HG02885 (cell line): Measurements from ENCODE around the gene ZNF574.
"Not testable (repeated sequence)": the region's sequence is repeated elsewhere in the genome, so short reads cannot be mapped to it uniquely, and the experiment has no call there.

Source experiments
- ATAC-seq: cut with Tn5 transposase; IDR thresholded peaks from one replicate; pipeline ENCODE4 v1.9.1; 2021; ENCODE audit warnings: mild to moderate bottlenecking; ENCODE audit not compliant: unreplicated experiment, poor library complexity

Gene ZNF574, protein sequence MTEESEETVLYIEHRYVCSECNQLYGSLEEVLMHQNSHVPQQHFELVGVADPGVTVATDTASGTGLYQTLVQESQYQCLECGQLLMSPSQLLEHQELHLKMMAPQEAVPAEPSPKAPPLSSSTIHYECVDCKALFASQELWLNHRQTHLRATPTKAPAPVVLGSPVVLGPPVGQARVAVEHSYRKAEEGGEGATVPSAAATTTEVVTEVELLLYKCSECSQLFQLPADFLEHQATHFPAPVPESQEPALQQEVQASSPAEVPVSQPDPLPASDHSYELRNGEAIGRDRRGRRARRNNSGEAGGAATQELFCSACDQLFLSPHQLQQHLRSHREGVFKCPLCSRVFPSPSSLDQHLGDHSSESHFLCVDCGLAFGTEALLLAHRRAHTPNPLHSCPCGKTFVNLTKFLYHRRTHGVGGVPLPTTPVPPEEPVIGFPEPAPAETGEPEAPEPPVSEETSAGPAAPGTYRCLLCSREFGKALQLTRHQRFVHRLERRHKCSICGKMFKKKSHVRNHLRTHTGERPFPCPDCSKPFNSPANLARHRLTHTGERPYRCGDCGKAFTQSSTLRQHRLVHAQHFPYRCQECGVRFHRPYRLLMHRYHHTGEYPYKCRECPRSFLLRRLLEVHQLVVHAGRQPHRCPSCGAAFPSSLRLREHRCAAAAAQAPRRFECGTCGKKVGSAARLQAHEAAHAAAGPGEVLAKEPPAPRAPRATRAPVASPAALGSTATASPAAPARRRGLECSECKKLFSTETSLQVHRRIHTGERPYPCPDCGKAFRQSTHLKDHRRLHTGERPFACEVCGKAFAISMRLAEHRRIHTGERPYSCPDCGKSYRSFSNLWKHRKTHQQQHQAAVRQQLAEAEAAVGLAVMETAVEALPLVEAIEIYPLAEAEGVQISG

DNA sequence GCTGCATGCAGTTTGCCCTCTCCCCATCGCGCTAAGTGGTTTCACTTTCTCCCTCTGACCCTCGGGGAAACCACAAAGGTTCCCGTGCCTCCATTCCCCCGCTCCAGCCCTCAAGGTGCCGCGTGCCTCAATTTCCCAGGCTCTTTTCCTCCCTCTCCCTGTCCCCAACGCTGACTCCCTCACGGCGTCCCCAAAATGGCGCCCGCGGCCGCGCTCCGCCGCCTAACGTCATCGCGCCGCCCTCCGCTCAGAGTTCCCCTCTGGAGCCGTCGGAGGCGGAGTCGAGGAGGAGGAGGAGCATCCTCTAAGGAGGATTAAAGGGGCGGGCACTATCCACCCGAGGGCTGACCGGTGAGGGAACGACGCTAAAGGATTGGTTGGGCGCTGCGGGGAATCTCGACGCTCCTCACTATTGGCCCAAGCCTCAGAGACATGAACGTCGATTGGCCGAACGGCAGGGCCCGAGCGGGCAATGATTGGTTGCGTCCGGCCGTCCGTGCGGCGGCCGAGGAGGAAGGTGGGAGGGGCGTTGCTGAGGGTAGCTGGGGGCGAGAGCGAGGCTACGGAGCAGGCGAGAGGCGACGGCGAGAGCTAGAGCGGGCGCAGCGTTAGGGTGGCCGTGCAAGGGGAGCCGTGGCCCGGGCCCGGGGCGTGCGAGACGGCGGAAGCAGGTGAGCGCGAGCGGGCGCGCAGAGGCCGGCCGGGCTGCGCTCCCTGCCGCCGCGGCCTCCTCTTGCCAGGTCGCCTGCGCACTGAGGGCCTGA lies at the start of gene ZNF574:
Gene ZNF574 (plus strand): TSS at position 551 of the 764 bp plus-strand sequence. CDS start 2,441 bp downstream, outside the sequence.
- peak; percentile 95 for ATAC-seq

DNA sequence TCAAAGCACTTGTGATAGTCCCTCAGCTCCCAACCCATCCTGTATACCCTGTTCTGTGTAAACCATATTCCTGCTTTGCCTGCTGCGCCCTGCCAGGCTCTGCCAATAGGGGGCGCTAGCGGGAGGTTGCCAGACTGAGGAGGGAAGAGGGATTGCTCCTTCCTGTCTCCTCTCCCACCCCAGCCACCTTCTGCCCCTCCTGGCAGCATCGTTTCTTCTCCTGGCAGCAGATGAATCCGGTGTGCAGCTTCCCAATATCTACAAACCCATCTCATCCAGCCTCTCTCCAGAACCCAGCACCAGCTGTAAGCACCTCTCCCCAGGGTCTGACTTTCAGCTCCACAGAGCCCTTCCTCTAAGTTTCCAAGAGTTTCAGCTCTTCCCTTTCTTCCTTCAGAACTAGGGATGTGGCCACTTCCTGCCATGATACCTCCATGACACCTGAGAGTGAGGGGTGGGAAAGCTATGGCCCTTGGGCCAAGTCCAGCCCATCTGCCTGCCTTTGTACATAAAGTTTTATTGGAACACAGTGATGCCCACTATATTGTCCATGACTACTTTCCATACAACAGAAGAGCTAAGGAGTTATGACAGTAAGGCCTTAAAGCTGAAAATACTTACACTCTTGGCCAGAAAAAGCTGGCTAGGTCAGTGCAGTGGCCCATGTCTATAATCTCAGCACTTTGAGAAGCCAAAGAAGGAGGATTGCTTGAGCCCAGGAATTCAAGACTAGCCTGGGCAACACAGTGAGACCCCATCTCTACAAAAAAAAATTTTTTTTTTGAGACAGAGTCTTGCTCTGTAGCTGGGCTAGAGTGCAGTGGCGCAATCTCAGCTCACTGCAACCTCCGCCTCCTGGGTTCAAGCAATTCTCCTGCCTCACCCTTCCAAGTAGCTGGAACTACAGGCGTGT lies 47.4 kb upstream of the ZNF574 start:
- ATAC-seq, result no peak

DNA sequence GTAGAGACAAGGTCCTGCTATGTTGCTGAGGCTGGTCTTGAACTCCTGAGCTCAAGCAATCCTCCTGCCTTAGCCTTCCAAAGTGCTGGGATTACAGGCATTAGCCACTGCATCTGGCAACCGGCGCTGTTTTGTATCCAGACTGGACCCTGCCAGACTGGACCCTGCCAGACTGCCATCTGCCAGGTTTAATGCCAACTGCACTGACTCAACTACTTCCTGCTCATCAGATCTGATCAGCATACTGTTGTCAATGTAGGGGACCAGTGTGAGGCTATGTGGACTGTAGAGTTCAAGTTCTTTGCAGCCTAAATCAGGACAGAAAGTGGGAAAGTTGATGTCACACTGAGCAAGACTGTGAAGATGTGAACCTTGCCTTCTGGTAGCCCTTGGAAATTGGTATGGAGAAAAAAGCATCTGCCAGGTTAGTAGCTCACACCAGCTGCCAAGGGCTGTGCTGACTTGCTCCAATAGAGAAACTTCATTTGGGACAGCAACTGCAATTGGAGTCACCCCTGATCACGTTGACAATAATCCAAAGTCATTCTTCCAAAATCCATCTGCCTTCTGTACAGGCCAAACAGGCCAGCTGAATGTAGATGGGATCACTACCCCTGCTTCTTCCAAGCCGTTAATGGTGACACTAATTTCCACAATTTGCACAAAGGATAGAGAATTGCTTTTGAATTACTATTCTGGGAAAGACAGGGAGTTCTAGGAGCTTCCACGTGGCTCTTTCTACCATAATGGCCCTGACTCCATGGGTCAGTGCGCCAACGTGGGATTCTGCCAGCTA lies 45.1 kb upstream of the ZNF574 start:
- no peak for ATAC-seq

DNA sequence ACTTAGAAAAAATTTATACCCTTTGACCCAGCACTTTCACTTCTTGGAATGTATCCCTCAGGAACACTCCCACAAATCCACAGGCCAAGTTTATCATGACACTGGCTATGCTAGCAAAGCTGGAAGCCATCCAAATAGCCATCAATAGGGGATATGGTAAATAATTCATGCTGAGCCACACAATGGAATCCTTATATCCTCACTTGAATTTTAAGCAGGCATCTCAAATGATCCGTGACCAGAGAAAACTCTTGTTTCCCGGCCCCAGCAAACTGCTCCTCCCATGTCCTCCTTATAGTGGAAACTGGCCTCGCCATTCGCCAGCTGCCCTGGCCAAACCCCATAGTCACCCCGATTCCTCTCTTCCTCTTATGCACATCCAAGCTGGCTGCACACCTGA lies 43.5 kb upstream of the ZNF574 start:
- no peak for ATAC-seq

DNA sequence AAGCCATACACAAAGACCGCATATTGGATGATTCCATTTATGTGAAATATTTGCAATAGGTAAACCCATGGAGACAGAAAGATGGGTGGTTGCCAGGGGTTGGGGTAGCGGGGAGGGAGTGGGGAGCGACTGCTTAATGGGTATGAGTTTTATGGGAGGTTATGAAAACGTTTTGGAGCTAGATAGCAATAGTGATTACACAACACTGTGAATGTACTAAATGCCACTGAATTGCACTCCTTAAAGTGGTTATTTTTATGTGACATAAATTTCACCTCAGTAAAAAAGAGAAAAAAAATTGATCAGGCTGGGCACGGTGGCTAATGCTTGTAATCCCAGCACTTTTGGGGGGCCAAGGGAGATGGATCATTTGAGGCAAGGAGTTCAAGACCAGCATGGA lies 42.6 kb upstream of the ZNF574 start:
- ATAC-seq, result no peak

GRCh38 chr19:42034640-42035391 lies 41.1 kb upstream of the ZNF574 start:
- ATAC-seq, result not testable (repeated sequence)

GRCh38 chr19:42037649-42038048 lies 38.3 kb upstream of the ZNF574 start:
- ATAC-seq, result no peak

- ATAC-seq, result no peak
These were observed 37.3 kb upstream of the ZNF574 start for GRCh38 chr19:42038666-42039065.

DNA sequence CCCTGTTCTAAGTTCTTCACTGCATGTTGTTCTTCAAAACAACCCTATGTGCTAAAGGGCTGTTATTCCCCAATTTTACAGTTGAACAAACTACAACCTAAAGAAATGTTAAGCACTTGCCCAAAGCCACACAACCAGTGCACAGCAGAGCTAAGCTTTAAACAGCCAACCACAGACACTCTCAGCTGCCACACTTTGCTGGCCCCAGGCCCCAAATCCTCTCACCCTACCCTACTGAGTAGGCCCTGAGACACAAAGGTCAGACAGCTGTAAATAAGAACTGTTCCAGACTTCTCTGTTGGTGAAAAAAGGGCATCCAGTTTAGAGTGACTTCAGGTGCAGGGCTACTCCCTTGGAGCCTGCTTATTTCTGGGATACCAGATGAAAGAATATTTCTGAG lies 35.9 kb upstream of the ZNF574 start:
- no peak for ATAC-seq

- not testable (repeated sequence) for ATAC-seq
These were observed 35.5 kb upstream of the ZNF574 start for GRCh38 chr19:42040491-42040890.

DNA sequence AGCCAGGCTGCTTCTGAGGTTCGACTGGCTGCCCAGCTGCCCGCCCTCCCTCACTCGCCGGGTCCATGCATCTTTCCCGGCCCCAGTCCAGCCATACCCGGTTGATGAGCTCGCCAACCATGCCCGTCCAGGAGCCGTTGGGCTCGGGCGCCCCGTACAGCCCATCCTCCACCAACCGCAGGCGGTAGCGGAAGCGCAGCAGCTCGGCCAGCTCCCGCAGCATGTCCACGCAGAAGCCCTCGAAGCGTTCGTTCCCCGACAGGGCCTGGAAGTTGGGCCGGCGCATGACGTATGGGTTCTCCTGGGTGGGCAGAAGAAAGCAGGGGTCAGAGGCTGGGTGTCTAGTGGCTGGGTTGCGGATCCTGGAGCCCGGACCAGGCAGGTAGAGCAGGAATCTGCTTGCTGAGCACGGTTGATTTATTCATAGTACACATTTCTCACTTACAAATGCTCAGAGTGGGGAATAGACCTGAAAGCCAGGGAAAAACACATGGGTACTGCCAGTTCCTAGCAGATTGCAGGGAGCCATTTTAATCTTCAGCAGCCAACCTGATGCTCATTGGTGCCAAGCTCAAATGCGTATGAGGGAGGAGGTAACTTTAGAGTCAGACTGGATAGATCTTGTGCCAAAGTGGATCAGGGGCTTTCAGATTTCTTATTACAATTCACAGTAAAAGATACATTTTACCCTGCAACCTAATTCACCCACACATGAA lies 33.4 kb upstream of the ZNF574 start:
- no peak for ATAC-seq

GRCh38 chr19:42045575-42045974 lies 30.4 kb upstream of the ZNF574 start:
- ATAC-seq, result no peak

- ATAC-seq, result no peak
These were observed 27.0 kb upstream of the ZNF574 start for GRCh38 chr19:42048992-42049391.

GRCh38 chr19:42051166-42052115 lies 24.5 kb upstream of the ZNF574 start:
- ATAC-seq, result no peak

- ATAC-seq, result no peak
These were observed 23.6 kb upstream of the ZNF574 start for GRCh38 chr19:42052241-42052863.
